Measurements from ENCODE around the gene PPBP.

Gene PPBP

DNA sequence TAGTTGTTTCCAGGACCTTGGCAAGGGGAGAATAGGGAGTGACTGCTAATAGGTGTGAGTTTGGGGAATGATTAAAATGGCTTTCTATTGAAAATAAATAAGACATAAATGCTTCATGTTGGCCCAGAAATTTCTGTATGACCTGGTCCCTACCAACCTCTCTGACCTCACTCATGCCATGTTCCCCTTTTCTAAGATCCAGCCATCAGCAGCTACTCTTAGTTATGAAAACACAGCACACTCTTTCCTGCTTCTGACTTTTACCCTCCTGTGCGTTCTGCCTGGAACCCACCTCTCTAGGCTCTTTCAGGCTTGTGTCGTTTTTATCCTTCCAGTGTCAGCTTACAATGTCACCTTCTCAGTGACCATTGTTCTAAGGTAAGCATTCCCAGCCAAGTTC, 25.3 kb upstream of the PPBP start:
- Histone ChIP-seq H3K4me3 (ENCODE audit: control insufficient read depth in 1 of 7, extremely low read depth in 1 of 7, insufficient read depth in 4 of 7, low read depth in 2 of 7, low read length in 6 of 7) (no peak overlapping the region), H3K9me3 (ENCODE audit: control extremely low read depth in 1 of 5, control insufficient read depth in 4 of 5, insufficient read depth in 2 of 5, low read depth in 1 of 5, low read length in 4 of 5) (no peaks in the 10 kb centered on the region), H3K27me3 (replicated peaks in 2 of 5; ENCODE audit: control insufficient read depth in 4 of 5, insufficient read depth in 5 of 5, low read length in 4 of 5) (no peaks in the 10 kb centered on the region), H3K27ac (ENCODE audit: insufficient read depth in 1 of 2, low read depth in 1 of 2, low read length in 2 of 2, poor library complexity in 1 of 2, severe bottlenecking in 2 of 2) (no peak overlapping the region), H3K36me3 (ENCODE audit: control insufficient read depth in 4 of 4, insufficient read depth in 4 of 4, low read length in 3 of 4) (no peaks in the 10 kb centered on the region), H3K4me1 (ENCODE audit: control extremely low read depth in 1 of 4, control insufficient read depth in 4 of 4, insufficient read depth in 4 of 4, low read length in 3 of 4) (peaks cover 5 to 25% (median 10%) of the 10 kb centered on the region in 4 experiments)
- 90% methylated on average over 2 of the region's 2 CpGs for WGBS (ENCODE audit: insufficient coverage)
- CTCF ChIA-PET: interaction anchor here (1.2 to 1.5 kb wide), 2 partner anchors 13 to 14 kb away, joined by 3 read pairs; partner anchors contain the start of gene CXCL5
- POLR2A ChIA-PET: no interaction called here
- peak in 1 of 3 donors; percentile 40 for DNase-seq

DNA sequence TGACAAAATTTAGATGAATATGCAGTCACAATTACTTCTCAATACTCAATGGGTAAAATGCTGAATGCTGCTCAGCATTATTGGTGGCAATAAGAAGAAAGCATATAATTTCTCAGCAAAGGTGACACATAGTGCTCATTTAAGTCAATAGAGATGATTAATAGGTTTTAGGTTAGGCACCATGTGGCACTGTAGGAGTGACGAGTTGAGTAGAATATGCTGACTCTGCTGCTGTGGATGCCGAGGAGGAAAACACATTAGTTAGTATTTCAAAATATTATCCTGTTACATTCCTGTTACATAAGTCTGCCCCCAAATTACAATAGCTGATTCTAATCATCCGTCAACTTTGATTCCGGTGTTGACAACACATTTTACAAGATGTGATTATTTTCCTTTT, 24.1 kb upstream of the PPBP start:
- DNase-seq: no peak
- CTCF ChIA-PET: interaction anchor here (1.0 to 1.2 kb wide), 2 partner anchors 9 to 13 kb away, joined by 3 read pairs; partner anchors contain the start of gene CXCL5
- H3K9me3 ChIP-seq (ENCODE audit: control extremely low read depth in 1 of 5, control insufficient read depth in 4 of 5, insufficient read depth in 2 of 5, low read depth in 1 of 5, low read length in 4 of 5): no peaks in the 10 kb centered on the region
- no peak overlapping the region for H3K4me3 ChIP-seq (ENCODE audit: control insufficient read depth in 1 of 7, extremely low read depth in 1 of 7, insufficient read depth in 4 of 7, low read depth in 2 of 7, low read length in 6 of 7)
- no peaks in the 10 kb centered on the region for H3K27me3 ChIP-seq (replicated peaks in 2 of 5; ENCODE audit: control insufficient read depth in 4 of 5, insufficient read depth in 5 of 5, low read length in 4 of 5)
- peaks cover 5 to 24% (median 10%) of the 10 kb centered on the region in 4 experiments for H3K4me1 ChIP-seq (ENCODE audit: control extremely low read depth in 1 of 4, control insufficient read depth in 4 of 4, insufficient read depth in 4 of 4, low read length in 3 of 4)
- POLR2A ChIA-PET: no interaction called here
- no peaks in the 10 kb centered on the region for H3K36me3 ChIP-seq (ENCODE audit: control insufficient read depth in 4 of 4, insufficient read depth in 4 of 4, low read length in 3 of 4)
- no CpG with 5 or more reads among the region's 4 CpGs for WGBS (ENCODE audit: insufficient coverage)
- no peak overlapping the region for H3K27ac ChIP-seq (ENCODE audit: insufficient read depth in 1 of 2, low read depth in 1 of 2, low read length in 2 of 2, poor library complexity in 1 of 2, severe bottlenecking in 2 of 2)

DNA sequence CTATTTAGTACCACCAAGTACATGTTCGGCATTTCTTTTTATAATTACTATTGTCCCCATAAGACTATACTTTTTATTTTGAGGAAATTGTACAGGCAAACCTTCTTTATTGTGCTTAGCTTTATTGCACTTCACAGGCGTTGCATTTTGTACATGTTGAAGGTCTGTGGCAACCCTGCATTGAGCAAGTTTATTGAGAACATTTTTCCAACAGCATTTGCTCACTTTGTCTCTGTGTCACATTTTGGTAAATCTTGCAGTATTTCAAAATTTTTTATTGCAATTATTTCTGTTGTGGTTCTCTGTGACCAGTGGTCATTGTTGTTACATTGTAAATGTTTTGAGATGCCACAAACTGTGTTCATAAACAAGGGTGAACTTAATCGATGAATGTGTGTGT, 21.3 kb upstream of the PPBP start:
- Histone ChIP-seq H3K27ac (ENCODE audit: insufficient read depth in 1 of 2, low read depth in 1 of 2, low read length in 2 of 2, poor library complexity in 1 of 2, severe bottlenecking in 2 of 2) (no peak overlapping the region), H3K9me3 (ENCODE audit: control extremely low read depth in 1 of 5, control insufficient read depth in 4 of 5, insufficient read depth in 2 of 5, low read depth in 1 of 5, low read length in 4 of 5) (no peaks in the 10 kb centered on the region), H3K36me3 (ENCODE audit: control insufficient read depth in 4 of 4, insufficient read depth in 4 of 4, low read length in 3 of 4) (no peaks in the 10 kb centered on the region), H3K27me3 (replicated peaks in 2 of 5; ENCODE audit: control insufficient read depth in 4 of 5, insufficient read depth in 5 of 5, low read length in 4 of 5) (no peaks in the 10 kb centered on the region), H3K4me1 (ENCODE audit: control extremely low read depth in 1 of 4, control insufficient read depth in 4 of 4, insufficient read depth in 4 of 4, low read length in 3 of 4) (peaks cover 0 to 11% (median 0%) of the 10 kb centered on the region in 4 experiments), H3K4me3 (ENCODE audit: control insufficient read depth in 1 of 7, extremely low read depth in 1 of 7, insufficient read depth in 4 of 7, low read depth in 2 of 7, low read length in 6 of 7) (no peak overlapping the region)
- ChIA-PET CTCF (interaction anchor here (1.2 kb wide), 1 partner anchor 30 kb away, joined by 5 read pairs; the partner anchor contains the start of gene CXCL3), POLR2A (no interaction called here)
- WGBS (ENCODE audit: insufficient coverage): 100% methylated on average over 1 of the region's 3 CpGs
- DNase-seq: no peak

DNA sequence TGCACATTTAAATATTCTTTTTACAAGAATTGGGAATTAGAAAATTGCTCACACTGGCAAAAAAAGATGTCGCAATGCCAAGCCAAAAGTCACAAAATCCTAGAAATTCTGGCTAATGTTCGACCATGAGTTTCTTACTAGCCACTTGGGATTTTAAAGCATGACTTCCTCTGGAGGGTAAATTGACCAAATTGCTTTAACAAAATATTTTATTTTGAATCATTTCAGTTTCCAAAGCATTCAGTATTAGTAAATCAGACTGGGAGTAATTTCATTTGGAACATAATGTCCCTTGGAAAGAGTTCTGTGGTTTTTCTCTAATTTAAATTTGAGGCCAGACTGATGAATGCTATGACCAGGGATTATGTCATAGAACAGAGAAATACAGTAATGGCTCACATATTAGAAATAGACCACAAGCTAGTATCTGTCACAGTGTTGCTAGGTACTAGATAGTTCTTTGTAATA, 18.1 kb upstream of the PPBP start:
- ChIA-PET CTCF (no interaction called here), POLR2A (no interaction called here)
- DNase-seq: no peak
- WGBS (ENCODE audit: insufficient coverage): 100% methylated on average over 1 of the region's 2 CpGs
- Histone ChIP-seq H3K27ac (ENCODE audit: insufficient read depth in 1 of 2, low read depth in 1 of 2, low read length in 2 of 2, poor library complexity in 1 of 2, severe bottlenecking in 2 of 2) (no peak overlapping the region), H3K4me3 (ENCODE audit: control insufficient read depth in 1 of 7, extremely low read depth in 1 of 7, insufficient read depth in 4 of 7, low read depth in 2 of 7, low read length in 6 of 7) (no peak overlapping the region), H3K9me3 (ENCODE audit: control extremely low read depth in 1 of 5, control insufficient read depth in 4 of 5, insufficient read depth in 2 of 5, low read depth in 1 of 5, low read length in 4 of 5) (no peaks in the 10 kb centered on the region), H3K27me3 (replicated peaks in 2 of 5; ENCODE audit: control insufficient read depth in 4 of 5, insufficient read depth in 5 of 5, low read length in 4 of 5) (no peaks in the 10 kb centered on the region), H3K36me3 (ENCODE audit: control insufficient read depth in 4 of 4, insufficient read depth in 4 of 4, low read length in 3 of 4) (no peaks in the 10 kb centered on the region), H3K4me1 (ENCODE audit: control extremely low read depth in 1 of 4, control insufficient read depth in 4 of 4, insufficient read depth in 4 of 4, low read length in 3 of 4) (no peaks in the 10 kb centered on the region)

DNA sequence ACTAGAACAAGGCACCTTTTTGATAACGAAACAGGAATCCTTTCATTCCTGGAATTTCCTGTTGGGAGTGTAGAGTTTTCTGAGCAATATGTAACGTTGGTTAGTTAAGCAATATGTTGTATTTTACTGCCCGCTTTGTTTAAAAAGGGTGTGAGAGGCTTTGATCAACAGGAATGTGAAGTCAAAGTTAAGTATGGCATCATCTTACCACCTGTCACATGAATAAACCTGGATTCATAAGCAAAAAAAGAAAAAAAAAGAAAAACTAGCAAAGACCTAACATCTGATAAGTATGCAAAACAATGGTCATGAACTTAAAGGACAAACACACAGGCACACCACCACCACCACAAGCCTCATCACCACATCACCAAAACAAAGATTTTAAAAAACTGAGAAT, 17.5 kb upstream of the PPBP start:
- DNase-seq: no peak
- 100% methylated on average over 1 of the region's 3 CpGs for WGBS (ENCODE audit: insufficient coverage)
- no peak overlapping the region for H3K4me3 ChIP-seq (ENCODE audit: control insufficient read depth in 1 of 7, extremely low read depth in 1 of 7, insufficient read depth in 4 of 7, low read depth in 2 of 7, low read length in 6 of 7)
- ChIA-PET CTCF (no interaction called here), POLR2A (no interaction called here)
- H3K9me3 ChIP-seq (ENCODE audit: control extremely low read depth in 1 of 5, control insufficient read depth in 4 of 5, insufficient read depth in 2 of 5, low read depth in 1 of 5, low read length in 4 of 5): no peaks in the 10 kb centered on the region
- no peak overlapping the region for H3K27ac ChIP-seq (ENCODE audit: insufficient read depth in 1 of 2, low read depth in 1 of 2, low read length in 2 of 2, poor library complexity in 1 of 2, severe bottlenecking in 2 of 2)
- no peaks in the 10 kb centered on the region for H3K36me3 ChIP-seq (ENCODE audit: control insufficient read depth in 4 of 4, insufficient read depth in 4 of 4, low read length in 3 of 4)
- no peaks in the 10 kb centered on the region for H3K4me1 ChIP-seq (ENCODE audit: control extremely low read depth in 1 of 4, control insufficient read depth in 4 of 4, insufficient read depth in 4 of 4, low read length in 3 of 4)
- H3K27me3 ChIP-seq (replicated peaks in 2 of 5; ENCODE audit: control insufficient read depth in 4 of 5, insufficient read depth in 5 of 5, low read length in 4 of 5): no peaks in the 10 kb centered on the region

DNA sequence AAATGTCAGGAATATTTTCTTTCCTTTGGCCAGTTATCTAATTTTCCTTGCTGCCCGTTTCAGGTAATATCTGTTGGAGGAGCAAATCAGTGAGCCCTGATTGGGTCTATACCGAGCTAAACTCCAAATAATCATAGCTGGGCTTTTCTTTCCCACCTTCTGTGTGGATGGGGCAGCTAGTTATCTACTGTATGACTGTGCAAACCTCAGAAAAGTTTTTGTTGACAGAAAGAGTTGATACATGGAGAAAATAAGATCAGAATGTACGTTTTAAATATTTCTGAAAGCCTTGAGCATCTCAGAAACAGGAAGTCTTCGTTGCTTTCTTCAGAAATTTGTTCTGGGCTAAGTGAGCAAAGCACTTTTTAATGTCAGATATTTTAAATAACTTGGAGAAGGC, 16.7 kb upstream of the PPBP start:
- Histone ChIP-seq H3K4me1 (ENCODE audit: control extremely low read depth in 1 of 4, control insufficient read depth in 4 of 4, insufficient read depth in 4 of 4, low read length in 3 of 4) (no peaks in the 10 kb centered on the region), H3K27ac (ENCODE audit: insufficient read depth in 1 of 2, low read depth in 1 of 2, low read length in 2 of 2, poor library complexity in 1 of 2, severe bottlenecking in 2 of 2) (no peak overlapping the region), H3K9me3 (ENCODE audit: control extremely low read depth in 1 of 5, control insufficient read depth in 4 of 5, insufficient read depth in 2 of 5, low read depth in 1 of 5, low read length in 4 of 5) (no peaks in the 10 kb centered on the region), H3K36me3 (ENCODE audit: control insufficient read depth in 4 of 4, insufficient read depth in 4 of 4, low read length in 3 of 4) (no peaks in the 10 kb centered on the region), H3K27me3 (replicated peaks in 2 of 5; ENCODE audit: control insufficient read depth in 4 of 5, insufficient read depth in 5 of 5, low read length in 4 of 5) (no peaks in the 10 kb centered on the region), H3K4me3 (ENCODE audit: control insufficient read depth in 1 of 7, extremely low read depth in 1 of 7, insufficient read depth in 4 of 7, low read depth in 2 of 7, low read length in 6 of 7) (no peak overlapping the region)
- ChIA-PET POLR2A (no interaction called here), CTCF (no interaction called here)
- 46% methylated on average over 2 of the region's 4 CpGs for WGBS (ENCODE audit: insufficient coverage)
- no peak for DNase-seq

DNA sequence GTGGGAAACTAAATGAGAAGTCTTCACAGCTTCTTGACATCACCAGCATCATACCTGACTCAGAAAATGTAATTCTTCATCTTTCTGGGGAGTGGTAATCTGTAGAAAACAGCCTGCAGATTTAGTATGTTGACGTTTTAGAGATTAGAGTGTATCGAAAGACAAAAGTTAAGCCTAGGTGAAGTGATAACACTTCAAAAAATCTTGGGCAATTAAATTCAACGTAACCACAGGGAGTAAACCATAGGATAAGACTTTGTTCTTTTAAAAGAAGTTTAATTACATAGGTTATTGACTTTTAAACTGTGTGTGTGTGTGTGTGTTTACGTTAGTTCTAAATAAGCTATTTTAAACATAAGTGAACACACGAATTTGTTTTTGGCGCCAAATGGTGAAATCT, 12.3 kb upstream of the PPBP start:
- POLR2A ChIA-PET: interaction anchor here (0.6 kb wide), 1 partner anchor 134 kb away, joined by 3 read pairs; no protein-coding TSS in a partner anchor
- Histone ChIP-seq H3K36me3 (ENCODE audit: control insufficient read depth in 4 of 4, insufficient read depth in 4 of 4, low read length in 3 of 4) (no peaks in the 10 kb centered on the region), H3K27ac (ENCODE audit: insufficient read depth in 1 of 2, low read depth in 1 of 2, low read length in 2 of 2, poor library complexity in 1 of 2, severe bottlenecking in 2 of 2) (no peak overlapping the region), H3K27me3 (replicated peaks in 2 of 5; ENCODE audit: control insufficient read depth in 4 of 5, insufficient read depth in 5 of 5, low read length in 4 of 5) (peaks cover 0 to 14% (median 6%) of the 10 kb centered on the region in 5 experiments), H3K4me3 (ENCODE audit: control insufficient read depth in 1 of 7, extremely low read depth in 1 of 7, insufficient read depth in 4 of 7, low read depth in 2 of 7, low read length in 6 of 7) (no peak overlapping the region), H3K9me3 (ENCODE audit: control extremely low read depth in 1 of 5, control insufficient read depth in 4 of 5, insufficient read depth in 2 of 5, low read depth in 1 of 5, low read length in 4 of 5) (no peaks in the 10 kb centered on the region), H3K4me1 (ENCODE audit: control extremely low read depth in 1 of 4, control insufficient read depth in 4 of 4, insufficient read depth in 4 of 4, low read length in 3 of 4) (peaks cover 0 to 10% (median 7%) of the 10 kb centered on the region in 4 experiments)
- CTCF ChIA-PET: interaction anchor here (0.8 to 3.5 kb wide), 3 partner anchors 13 to 98 kb away, joined by 3 to 15 read pairs (median 3); partner anchors contain the start of gene CXCL3
- no CpG with 5 or more reads among the region's 6 CpGs for WGBS (ENCODE audit: insufficient coverage)
- no peak for DNase-seq

Data from common myeloid progenitor, CD34-positive (primary cell).